B cell (primary cell): ENCODE results near the gene RNF187. TPM values are rescaled to one million over a fixed set of nuclear protein-coding genes. Genes with fewer than 3 reads are reported as not detected.

Source experiments
- ATAC-seq: fragments of 200-7000 bp; cut with Tn5 transposase; one replicate; pipeline ENCODE4 v1.10.0; 2021; ENCODE audit warnings: low read depth, mild to moderate bottlenecking, moderate number of reproducible peaks, moderate library complexity
- CTCF ChIA-PET: fragments of 350-600 bp; sonication (Branson Sonifier 250); formaldehyde crosslinking; loops from one replicate; lab custom pipeline; 2021; ENCODE audit warnings: antibody characterized with exemption, inconsistent platforms; lab: Charles Lee
- POLR2A ChIA-PET: fragments of 350-600 bp; sonication (Branson Sonifier 250); formaldehyde crosslinking; loops from one replicate; lab custom pipeline; 2021; ENCODE audit warnings: antibody characterized with exemption; lab: Charles Lee
- DNase-seq: peaks from one replicate; pipeline ENCODE4 v3.0.0; 2013
- H2AFZ ChIP-seq: 2 replicates; pipeline ENCODE4 v1.6.1; 2012; ENCODE audit warnings: mild to moderate bottlenecking, low read depth, low read length; ENCODE audit not compliant: insufficient read depth, poor library complexity, severe bottlenecking
- H3K27ac ChIP-seq, 2 donors: 1 replicate in 1 of 2; 2 replicates in 1 of 2; pipeline ENCODE4 v1.5.1; 2012 to 2013; ENCODE audit warnings: low read length in 2 of 2, mild to moderate bottlenecking in 2 of 2, moderate library complexity in 1 of 2
- H3K27me3 ChIP-seq, 4 experiments: fragments of 200-600 bp in 1 of 4; sonication (generic) in 1 of 4; replicated peaks in 1 of 4; 1 replicate in 2 of 4; 2 replicates in 2 of 4; pipeline versions ENCODE4 v1.6.1 to v1.7.0; 2013 to 2016; ENCODE audit warnings: low read length in 3 of 4, mild to moderate bottlenecking in 2 of 4, mixed read lengths in 1 of 4, moderate library complexity in 1 of 4; ENCODE audit not compliant: insufficient read depth in 4 of 4, control insufficient read depth in 3 of 4; ENCODE audit errors: control extremely low read depth in 1 of 4
- H3K36me3 ChIP-seq, 2 experiments: replicated peaks in 1 of 2; 1 replicate in 1 of 2; 2 replicates in 1 of 2; pipeline versions ENCODE4 v1.6.1 to v1.7.1; 2013; ENCODE audit warnings: low read length in 1 of 2; ENCODE audit not compliant: insufficient read depth in 2 of 2, control insufficient read depth in 1 of 2; ENCODE audit errors: control extremely low read depth in 1 of 2, extremely low read depth in 1 of 2
- H3K4me1 ChIP-seq, 2 donors: fragments of 200-600 bp in 1 of 2; sonication (generic) in 1 of 2; 1 replicate in 1 of 2; 2 replicates in 1 of 2; pipeline versions ENCODE4 v1.5.1 to v1.6.1; 2013 to 2017; ENCODE audit warnings: low read length in 2 of 2; ENCODE audit not compliant: control insufficient read depth in 2 of 2, insufficient read depth in 2 of 2
- H3K4me2 ChIP-seq: replicated peaks from 2 replicates; pipeline ENCODE3; 2012; ENCODE audit warnings: mild to moderate bottlenecking, low read depth, low read length; ENCODE audit not compliant: poor library complexity, severe bottlenecking
- H3K4me3 ChIP-seq, 5 experiments: fragments of 200-600 bp in 1 of 5; sonication (generic) in 1 of 5; 1 replicate in 3 of 5; 2 replicates in 2 of 5; pipeline versions ENCODE4 v1.5.1 to v1.7.0; 2011 to 2016; ENCODE audit warnings: low read length in 4 of 5, mild to moderate bottlenecking in 4 of 5, low read depth in 2 of 5, control low read depth in 1 of 5, moderate library complexity in 1 of 5; ENCODE audit not compliant: insufficient read depth in 1 of 5; ENCODE audit errors: control extremely low read depth in 1 of 5, extremely low read depth in 1 of 5
- H3K79me2 ChIP-seq: fragments of 200-600 bp; sonication (generic); one replicate; pipeline ENCODE4 v1.6.0; 2016; ENCODE audit warnings: low read length; ENCODE audit not compliant: control insufficient read depth, insufficient read depth
- H3K9ac ChIP-seq: fragments of 200-600 bp; sonication (generic); 2 replicates; pipeline ENCODE4 v1.6.1; 2017; ENCODE audit warnings: mild to moderate bottlenecking, low read length, moderate library complexity
- H3K9me3 ChIP-seq, 3 donors: one replicate each; pipeline versions ENCODE4 v1.6.1 to v1.7.1; 2013; ENCODE audit warnings: low read length in 2 of 3; ENCODE audit not compliant: control insufficient read depth in 2 of 3, insufficient read depth in 1 of 3; ENCODE audit errors: control extremely low read depth in 1 of 3
- H4K20me1 ChIP-seq: 2 replicates; pipeline ENCODE4 v1.6.0; 2012; ENCODE audit warnings: mild to moderate bottlenecking, low read length; ENCODE audit not compliant: insufficient read depth, control insufficient read depth, poor library complexity, severe bottlenecking
- H3K27ac Mint-ChIP-seq: one replicate; pipeline ENCODE4 v1.8.0; 2021; ENCODE audit warnings: mixed read lengths
- H3K27me3 Mint-ChIP-seq: one replicate; pipeline ENCODE4 v1.8.0; 2021; ENCODE audit warnings: mixed read lengths
- H3K4me1 Mint-ChIP-seq: one replicate; pipeline ENCODE4 v1.8.0; 2021; ENCODE audit warnings: mixed read lengths
- H3K4me3 Mint-ChIP-seq: one replicate; pipeline ENCODE4 v1.8.0; 2021; ENCODE audit warnings: mixed read lengths
- H3K9me3 Mint-ChIP-seq: one replicate; pipeline ENCODE4 v1.8.0; 2022; ENCODE audit warnings: mixed read lengths; ENCODE audit not compliant: insufficient read depth
- EZH2 ChIP-seq: IDR thresholded peaks from 2 replicates; pipeline ENCODE4 v1.6.1; 2012; ENCODE audit warnings: borderline replicate concordance, low read depth, mild to moderate bottlenecking, moderate library complexity, low read length; ENCODE audit not compliant: insufficient read depth, poor library complexity, severe bottlenecking
- WGBS: methylation state at CpG from one replicate; pipeline ENCODE4 v1.1.5; 2013; ENCODE audit warnings: missing lambda C conversion rate; ENCODE audit not compliant: insufficient coverage; 5-methylcytosine and 5-hydroxymethylcytosine counted together
- intact Hi-C: fragments of 100-400 bp; cut with micrococcal nuclease; formaldehyde crosslinking; loops from one replicate; pipeline ENCODE4 v1.10.0; 2022
- polyA plus RNA-seq: library from polyadenylated mRNA; depleted of rRNA; stranded (reverse); fragments of >200 nt; gene quantifications from 2 replicates; pipeline ENCODE4 v1.2.3, GENCODE V29; 2012
- total RNA-seq, 2 donors: library from RNA; stranded (reverse); fragments of 120-200 nt in 1 of 2; gene quantifications; 1 replicate in 1 of 2; 2 replicates in 1 of 2; pipeline versions ENCODE4 v1.2.3 to v1.2.4, GENCODE V29; 2013 to 2022
- TF ChIP-seq, protein P1 (sequence below): fragments of 200-600 bp; IDR thresholded peaks from one replicate; pipeline ENCODE4 v1.8.0; 2022; ENCODE audit warnings: antibody characterized with exemption, mild to moderate bottlenecking

RNF187 gene
- total and polyA plus RNA-seq, 2 donors (not counting 1 experiment from before 2014, with no cell fraction given) = 25.5 to 67.3 TPM

GRCh38 chr1:228494391-228494790, 7.2 kb downstream of the RNF187 start:
- no peak for TF ChIP-seq EZH2
- TF ChIP-seq, protein P1, sequence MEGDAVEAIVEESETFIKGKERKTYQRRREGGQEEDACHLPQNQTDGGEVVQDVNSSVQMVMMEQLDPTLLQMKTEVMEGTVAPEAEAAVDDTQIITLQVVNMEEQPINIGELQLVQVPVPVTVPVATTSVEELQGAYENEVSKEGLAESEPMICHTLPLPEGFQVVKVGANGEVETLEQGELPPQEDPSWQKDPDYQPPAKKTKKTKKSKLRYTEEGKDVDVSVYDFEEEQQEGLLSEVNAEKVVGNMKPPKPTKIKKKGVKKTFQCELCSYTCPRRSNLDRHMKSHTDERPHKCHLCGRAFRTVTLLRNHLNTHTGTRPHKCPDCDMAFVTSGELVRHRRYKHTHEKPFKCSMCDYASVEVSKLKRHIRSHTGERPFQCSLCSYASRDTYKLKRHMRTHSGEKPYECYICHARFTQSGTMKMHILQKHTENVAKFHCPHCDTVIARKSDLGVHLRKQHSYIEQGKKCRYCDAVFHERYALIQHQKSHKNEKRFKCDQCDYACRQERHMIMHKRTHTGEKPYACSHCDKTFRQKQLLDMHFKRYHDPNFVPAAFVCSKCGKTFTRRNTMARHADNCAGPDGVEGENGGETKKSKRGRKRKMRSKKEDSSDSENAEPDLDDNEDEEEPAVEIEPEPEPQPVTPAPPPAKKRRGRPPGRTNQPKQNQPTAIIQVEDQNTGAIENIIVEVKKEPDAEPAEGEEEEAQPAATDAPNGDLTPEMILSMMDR = no peak
- Histone ChIP-seq H3K4me3 (no peak overlapping the region), H3K9me3 (no peaks in the 10 kb centered on the region), H3K4me1 (peaks cover 0 to 3% of the 10 kb centered on the region in 2 donors), H3K79me2 (peaks cover 30% of the 10 kb centered on the region), H3K9ac (no peak overlapping the region), H3K4me2 (no peak overlapping the region), H3K36me3 (peaks cover 0 to 55% of the 10 kb centered on the region in 2 experiments), H3K27me3 (no peaks in the 10 kb centered on the region), H4K20me1 (peaks cover 34% of the 10 kb centered on the region), H2AFZ (no peak overlapping the region), H3K27ac (no peak overlapping the region)
- Mint-ChIP-seq H3K27me3 (no peaks in the 10 kb centered on the region), H3K4me1 (peaks cover 18% of the 10 kb centered on the region), H3K27ac (no peak overlapping the region), H3K9me3 (no peaks in the 10 kb centered on the region), H3K4me3 (no peak overlapping the region)
- ChIA-PET CTCF (no interaction called here), POLR2A (interaction anchor here (0.7 kb wide), 1 partner anchor 1834 kb away, joined by 3 read pairs; no protein-coding TSS in a partner anchor)
- WGBS = 96% methylated on average over 2 of the region's 7 CpGs
- ATAC-seq (no peak), DNase-seq (no peak)
- intact Hi-C loops = no loop called here

- intact Hi-C loops = no loop called here
- H3K36me3 ChIP-seq = peaks cover 0 to 46% of the 10 kb centered on the region in 2 experiments
Observed at GRCh38 chr1:228494970-228495853, 8.0 kb downstream of the RNF187 start.

More at GRCh38 chr1:228494970-228495853, 8.0 kb downstream of the RNF187 start:
- H3K27me3 ChIP-seq = no peaks in the 10 kb centered on the region
- H3K79me2 ChIP-seq = peaks cover 23% of the 10 kb centered on the region
- peaks cover 5 to 7% of the 10 kb centered on the region in 2 donors for H3K4me1 ChIP-seq
- H3K4me2 ChIP-seq = no peak overlapping the region
- no peak overlapping the region for H3K27ac Mint-ChIP-seq
- no peak for ATAC-seq
- no peak overlapping the region for H3K4me3 Mint-ChIP-seq
- H3K9me3 ChIP-seq = no peaks in the 10 kb centered on the region
- DNase-seq = no peak
- no peaks in the 10 kb centered on the region for H3K27me3 Mint-ChIP-seq
- ChIA-PET POLR2A (interaction anchor here (0.7 kb wide), 1 partner anchor 1835 kb away, joined by 3 read pairs; no protein-coding TSS in a partner anchor), CTCF (no interaction called here)
- H3K9me3 Mint-ChIP-seq = no peaks in the 10 kb centered on the region
- no peak overlapping the region for H3K4me3 ChIP-seq
- peaks cover 16% of the 10 kb centered on the region for H3K4me1 Mint-ChIP-seq
- no peak overlapping the region for H3K27ac ChIP-seq
- 95% methylated on average over 14 of the region's 15 CpGs for WGBS
- no peak overlapping the region for H2AFZ ChIP-seq
- TF ChIP-seq EZH2 = no peak
- TF ChIP-seq, protein P1 = no peak
- H4K20me1 ChIP-seq = peaks cover 29% of the 10 kb centered on the region
- H3K9ac ChIP-seq = no peak overlapping the region
